H9 (cell line): ENCODE measurements around the gene SRRD. TPM values are rescaled to one million over a fixed set of nuclear protein-coding genes. Genes with fewer than 3 reads are reported as not detected.

Source experiments
- DNase-seq: peaks from one replicate; pipeline ENCODE4 v3.0.0-alpha.2; 2017
- H2AFZ ChIP-seq: one replicate; pipeline ENCODE4 v1.6.1; 2013; ENCODE audit warnings: mild to moderate bottlenecking, low read length, control low read depth, moderate library complexity
- H2AK5ac ChIP-seq: 2 replicates; pipeline ENCODE4 v1.6.1; 2013; ENCODE audit warnings: low read length, control low read depth, mixed read lengths; ENCODE audit not compliant: insufficient read length
- H2BK120ac ChIP-seq: one replicate; pipeline ENCODE4 v1.6.1; 2013; ENCODE audit warnings: low read depth, mild to moderate bottlenecking, low read length, control low read depth, inconsistent platforms; ENCODE audit not compliant: poor library complexity, severe bottlenecking
- H2BK12ac ChIP-seq: 2 replicates; pipeline ENCODE4 v1.6.1; 2013; ENCODE audit warnings: low read length, control low read depth, mixed read lengths, low read depth; ENCODE audit not compliant: insufficient read length
- H2BK15ac ChIP-seq: 2 replicates; pipeline ENCODE4 v1.6.1; 2013; ENCODE audit warnings: low read depth, low read length, control low read depth
- H2BK20ac ChIP-seq: one replicate; pipeline ENCODE4 v1.6.1; 2013; ENCODE audit warnings: low read depth, mild to moderate bottlenecking, low read length, control low read depth, inconsistent platforms; ENCODE audit not compliant: poor library complexity, severe bottlenecking
- H2BK5ac ChIP-seq: 2 replicates; pipeline ENCODE4 v1.6.1; 2013; ENCODE audit warnings: low read length, control low read depth, mixed read lengths; ENCODE audit not compliant: insufficient read length
- H3K14ac ChIP-seq: 2 replicates; pipeline ENCODE4 v1.6.1; 2013; ENCODE audit warnings: low read length, control low read depth; ENCODE audit not compliant: insufficient read depth
- H3K18ac ChIP-seq: 2 replicates; pipeline ENCODE4 v1.6.1; 2013; ENCODE audit warnings: low read depth, mild to moderate bottlenecking, mixed read lengths, low read length, control low read depth; ENCODE audit not compliant: insufficient read length
- H3K23ac ChIP-seq: 2 replicates; pipeline ENCODE4 v1.6.1; 2013; ENCODE audit warnings: low read length, control low read depth, mixed read lengths, low read depth; ENCODE audit not compliant: insufficient read length
- H3K23me2 ChIP-seq: 2 replicates; pipeline ENCODE4 v1.6.1; 2013; ENCODE audit warnings: low read depth, mild to moderate bottlenecking, mixed read lengths, low read length, control low read depth; ENCODE audit not compliant: insufficient read length, poor library complexity, severe bottlenecking
- H3K27ac ChIP-seq: 2 replicates; pipeline ENCODE4 v1.5.1; 2013; ENCODE audit warnings: low read length, control low read depth, mixed read lengths, low read depth; ENCODE audit not compliant: insufficient read length
- H3K27me3 ChIP-seq: 2 replicates; pipeline ENCODE4 v1.6.1; 2013; ENCODE audit warnings: low read length, control low read depth, inconsistent platforms; ENCODE audit not compliant: insufficient read depth
- H3K4ac ChIP-seq: 2 replicates; pipeline ENCODE4 v1.6.1; 2013; ENCODE audit warnings: low read depth, mild to moderate bottlenecking, control low read depth, inconsistent platforms, low read length, moderate library complexity
- H3K4me1 ChIP-seq: 2 replicates; pipeline ENCODE4 v1.6.1; 2013; ENCODE audit warnings: low read length, control low read depth, inconsistent platforms; ENCODE audit not compliant: insufficient read depth
- H3K4me2 ChIP-seq: 2 replicates; pipeline ENCODE4 v1.6.1; 2013; ENCODE audit warnings: low read length, control low read depth, mixed read lengths; ENCODE audit not compliant: insufficient read length, insufficient read depth
- H3K56ac ChIP-seq: 2 replicates; pipeline ENCODE4 v1.6.1; 2013; ENCODE audit warnings: low read depth, mild to moderate bottlenecking, mixed read lengths, low read length, control low read depth; ENCODE audit not compliant: insufficient read length
- H3K79me1 ChIP-seq: 2 replicates; pipeline ENCODE4 v1.6.1; 2013; ENCODE audit warnings: low read depth, mild to moderate bottlenecking, moderate library complexity, low read length, control low read depth, inconsistent platforms; ENCODE audit not compliant: insufficient read depth, poor library complexity, severe bottlenecking
- H3K79me2 ChIP-seq: 2 replicates; pipeline ENCODE4 v1.6.1; 2013; ENCODE audit warnings: low read length, control low read depth, inconsistent platforms; ENCODE audit not compliant: insufficient read depth
- H3K9ac ChIP-seq: 2 replicates; pipeline ENCODE4 v1.6.1; 2013; ENCODE audit warnings: low read length, control low read depth, mixed read lengths; ENCODE audit not compliant: insufficient read length; ENCODE audit errors: extremely low read depth
- H3K9me3 ChIP-seq: one replicate; pipeline ENCODE4 v1.6.1; 2013; ENCODE audit warnings: low read depth, low read length, inconsistent platforms; ENCODE audit not compliant: control insufficient read depth
- H3T11ph ChIP-seq: one replicate; pipeline ENCODE4 v1.6.1; 2013; ENCODE audit warnings: mild to moderate bottlenecking, low read length, control low read depth, inconsistent platforms
- H4K20me1 ChIP-seq: one replicate; pipeline ENCODE4 v1.6.1; 2013; ENCODE audit not compliant: control insufficient read depth, insufficient read length, insufficient read depth
- H4K5ac ChIP-seq: 2 replicates; pipeline ENCODE4 v1.6.1; 2013; ENCODE audit warnings: low read depth, mild to moderate bottlenecking, mixed read lengths, low read length, control low read depth; ENCODE audit not compliant: insufficient read length
- H4K8ac ChIP-seq: replicated peaks from 2 replicates; pipeline ENCODE4 v1.6.1; 2013; ENCODE audit warnings: low read length, control low read depth, mixed read lengths, low read depth; ENCODE audit not compliant: insufficient read length
- H4K91ac ChIP-seq: 2 replicates; pipeline ENCODE4 v1.6.1; 2013; ENCODE audit warnings: low read depth, mild to moderate bottlenecking, moderate library complexity, mixed read lengths, low read length, control low read depth; ENCODE audit not compliant: insufficient read length
- H3K27ac Mint-ChIP-seq, 3 experiments: 2 replicates in 2 of 3; 3 replicates in 1 of 3; pipeline ENCODE4 v1.8.0; 2020 to 2021; ENCODE audit warnings: mixed read lengths in 3 of 3, mild to moderate bottlenecking in 1 of 3, moderate library complexity in 1 of 3
- H3K27me3 Mint-ChIP-seq: 2 replicates; pipeline ENCODE4 v1.8.0; 2021; ENCODE audit warnings: low read depth, mild to moderate bottlenecking, moderate library complexity, mixed read lengths
- H3K36me3 Mint-ChIP-seq, 3 experiments: 2 replicates in 2 of 3; 3 replicates in 1 of 3; pipeline ENCODE4 v1.8.0; 2020 to 2021; ENCODE audit warnings: low read depth in 3 of 3, mixed read lengths in 3 of 3; ENCODE audit not compliant: insufficient read depth in 1 of 3
- H3K4me1 Mint-ChIP-seq, 2 experiments: 2 replicates each; pipeline ENCODE4 v1.8.0; 2020; ENCODE audit warnings: mixed read lengths in 2 of 2
- H3K4me3 Mint-ChIP-seq, 2 experiments: 2 replicates in 1 of 2; 3 replicates in 1 of 2; pipeline ENCODE4 v1.8.0; 2020 to 2021; ENCODE audit warnings: mild to moderate bottlenecking in 2 of 2, mixed read lengths in 2 of 2, moderate library complexity in 1 of 2
- H3K9me3 Mint-ChIP-seq, 2 experiments: 2 replicates in 1 of 2; 3 replicates in 1 of 2; pipeline ENCODE4 v1.8.0; 2020; ENCODE audit warnings: mild to moderate bottlenecking in 2 of 2, mixed read lengths in 2 of 2, moderate library complexity in 1 of 2
- CTCF ChIP-seq: fragments of 200-600 bp; sonication (generic); conservative IDR thresholded peaks from 3 replicates; pipeline ENCODE4 v1.8.0; 2021; ENCODE audit warnings: antibody characterized with exemption, mild to moderate bottlenecking
- WGBS: extraction: QIAGEN DNeasy Blood & Tissue Kit; methylation state at CpG from one replicate; pipeline ENCODE4 v1.1.7; 2013; ENCODE audit warnings: missing lambda C conversion rate, low lambda C conversion rate, mixed read lengths; ENCODE audit not compliant: insufficient read length; ENCODE audit errors: extremely low coverage; 5-methylcytosine and 5-hydroxymethylcytosine counted together
- total RNA-seq: library from RNA; stranded (reverse); gene quantifications from 2 replicates; pipeline ENCODE4 v1.2.1, GENCODE V29; 2021

SRRD gene
- total RNA-seq, 1 experiment from 2014 or later = 36.0 TPM

- no peak overlapping the region for H3K27ac ChIP-seq
- WGBS = no CpG with 5 or more reads among the region's 2 CpGs
- no peak overlapping the region for H3K4me3 Mint-ChIP-seq
These were observed 56.4 kb downstream of the SRRD start for GRCh38 chr22:26540119-26540518.

More at GRCh38 chr22:26540119-26540518, 56.4 kb downstream of the SRRD start:
- no peak for DNase-seq
- Histone ChIP-seq H2AFZ (no peak overlapping the region), H2BK12ac (no peak overlapping the region), H4K20me1 (no peaks in the 10 kb centered on the region), H2BK15ac (no peak overlapping the region), H3T11ph (no peak overlapping the region), H3K79me1 (peaks cover 7% of the 10 kb centered on the region), H3K23ac (no peak overlapping the region), H3K9me3 (no peaks in the 10 kb centered on the region), H3K4ac (no peak overlapping the region), H3K14ac (no peak overlapping the region), H3K18ac (no peak overlapping the region), H3K4me2 (no peak overlapping the region), H2BK20ac (no peak overlapping the region), H3K79me2 (peaks cover 10% of the 10 kb centered on the region; the same call in 1 of the 2 replicates), H3K4me1 (no peaks in the 10 kb centered on the region), H3K9ac (no peak overlapping the region), H4K5ac (no peak overlapping the region), H2BK120ac (no peak overlapping the region), H3K56ac (no peak overlapping the region), H4K91ac (no peak overlapping the region), H4K8ac (no peak overlapping the region), H3K23me2 (no peaks in the 10 kb centered on the region), H2AK5ac (no peak overlapping the region), H2BK5ac (no peak overlapping the region), H3K27me3 (no peaks in the 10 kb centered on the region)
- peaks cover 30 to 55% (median 47%) of the 10 kb centered on the region in 3 experiments for H3K36me3 Mint-ChIP-seq
- H3K27ac Mint-ChIP-seq = peak overlapping the region in 2 of 3 experiments; percentile 53 to 70; a peak in 1 of 7 replicates
- peaks cover 0 to 5% of the 10 kb centered on the region in 2 experiments; a peak in 2 of 4 replicates for H3K4me1 Mint-ChIP-seq
- TF ChIP-seq CTCF = no peak
- no peaks in the 10 kb centered on the region for H3K27me3 Mint-ChIP-seq
- no peaks in the 10 kb centered on the region for H3K9me3 Mint-ChIP-seq
